ENCODE data around the gene LRCH1. TPM values are rescaled to one million over a fixed set of nuclear protein-coding genes. Genes with fewer than 3 reads are reported as not detected.
A peak's percentile ranks its signal among the peaks of the same experiment; 100 is the strongest.

The LRCH1 gene
- polyA plus RNA-seq, 5 donors = 20.3 to 30.2 (median 28.7) TPM

DNA sequence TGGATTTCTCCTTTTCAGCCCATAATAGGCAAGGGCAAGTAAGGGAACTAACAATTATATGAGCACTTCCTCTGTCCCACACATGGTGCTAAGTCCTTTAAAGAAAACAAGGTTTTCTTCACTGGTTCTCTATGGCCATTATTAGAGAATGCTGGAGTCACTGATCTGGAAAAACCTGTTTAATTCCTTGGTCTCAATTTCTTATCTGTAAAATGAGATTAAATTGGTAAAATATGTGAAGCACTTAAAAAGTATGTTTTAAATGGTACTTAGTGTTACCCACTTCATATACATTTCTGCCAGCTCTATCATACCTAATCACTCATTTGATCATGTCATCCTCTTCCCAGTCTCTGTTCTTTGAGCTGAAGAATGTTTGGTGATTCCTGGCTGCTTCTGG lies 39.4 kb downstream of the LRCH1 start:
- peak in 1 of 2 donors; percentile 36 for DNase-seq

DNA sequence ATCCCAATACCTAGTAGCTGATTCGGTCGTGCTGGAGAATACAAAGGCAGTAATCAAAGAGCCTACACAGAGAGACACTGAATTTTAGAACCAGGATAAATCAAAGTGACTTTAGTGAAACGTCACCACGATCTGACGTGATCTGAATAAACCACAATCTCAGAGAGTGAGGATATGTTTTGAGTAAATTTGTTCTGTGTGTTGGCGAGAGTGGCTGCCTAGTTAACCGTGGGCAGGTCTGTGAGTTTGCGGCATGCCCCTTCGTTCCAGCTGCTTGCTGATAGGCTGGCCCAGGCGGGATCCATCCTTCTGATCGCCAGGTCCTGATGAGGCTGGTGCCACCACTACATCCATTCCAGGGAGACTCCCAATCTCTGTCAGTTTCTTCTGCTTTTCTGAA lies 40.4 kb downstream of the LRCH1 start:
- DNase-seq = no peak

DNA sequence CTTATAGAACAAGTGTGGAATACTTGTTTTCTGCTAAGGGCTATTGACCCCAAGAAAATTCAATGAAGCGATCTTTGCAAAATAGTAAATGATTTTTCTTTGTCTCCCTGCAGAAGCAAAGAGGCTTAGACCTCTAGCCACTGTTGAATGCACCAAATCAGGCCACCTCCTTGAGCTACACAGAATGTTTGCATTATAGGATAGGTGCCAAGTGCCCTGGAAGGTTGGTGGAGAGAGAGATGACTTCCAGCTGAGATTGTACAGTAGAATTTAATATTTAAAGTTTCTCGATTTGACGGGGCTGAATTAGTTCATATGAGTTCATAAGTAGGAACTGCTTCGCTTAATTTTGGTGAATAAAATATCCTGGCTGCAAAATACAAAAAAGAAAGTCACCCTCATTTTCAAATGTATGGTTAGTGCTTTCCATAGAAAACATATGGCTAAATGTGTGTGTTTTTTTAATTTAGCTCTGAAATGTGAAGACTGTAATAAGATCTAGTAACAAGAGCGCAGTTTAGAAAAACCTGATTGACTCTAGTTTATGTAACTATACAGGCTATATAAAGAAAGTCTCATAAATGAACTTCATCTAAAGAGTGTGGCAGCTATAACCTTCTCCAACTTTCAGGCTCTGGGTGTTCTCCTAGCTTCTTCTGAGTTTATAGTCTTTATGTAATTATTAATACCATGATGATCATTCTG lies 41.6 kb downstream of the LRCH1 start:
- DNase-seq = no peak

DNA sequence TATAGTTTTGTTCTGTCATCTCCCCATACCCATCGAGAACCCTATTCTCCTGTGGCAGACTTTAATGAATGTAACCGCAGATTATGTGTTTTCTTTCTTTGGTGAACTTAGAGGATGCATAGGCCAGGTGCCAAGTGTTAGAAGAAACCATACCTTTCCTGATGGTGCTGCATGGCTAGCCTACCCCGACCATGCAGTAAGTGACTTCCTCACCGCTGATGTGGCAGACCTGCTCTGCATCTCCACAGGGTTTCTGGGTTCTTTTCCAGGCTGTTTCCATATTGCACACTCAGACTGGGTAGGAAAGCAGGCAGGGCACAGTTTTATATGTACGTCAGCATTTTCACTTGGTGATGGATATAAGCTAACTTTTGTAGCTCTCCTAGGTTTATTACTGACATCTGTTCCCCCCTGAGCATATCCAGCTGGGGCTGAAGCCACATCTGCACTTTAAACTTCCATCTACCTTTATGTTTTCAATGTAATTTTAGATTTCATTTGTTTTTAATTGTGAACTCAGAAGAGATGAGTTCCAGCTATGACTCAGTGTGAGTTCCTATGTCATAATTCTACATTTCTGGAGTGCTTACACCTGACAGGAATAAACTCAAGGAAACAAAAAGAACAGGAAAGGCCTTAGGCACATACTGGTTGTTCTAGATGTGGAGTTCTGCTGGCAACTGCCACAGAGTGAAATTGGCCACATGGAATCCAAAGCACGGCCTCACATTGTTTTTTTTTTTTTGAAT lies 42.3 kb downstream of the LRCH1 start:
- no peak for DNase-seq

DNA sequence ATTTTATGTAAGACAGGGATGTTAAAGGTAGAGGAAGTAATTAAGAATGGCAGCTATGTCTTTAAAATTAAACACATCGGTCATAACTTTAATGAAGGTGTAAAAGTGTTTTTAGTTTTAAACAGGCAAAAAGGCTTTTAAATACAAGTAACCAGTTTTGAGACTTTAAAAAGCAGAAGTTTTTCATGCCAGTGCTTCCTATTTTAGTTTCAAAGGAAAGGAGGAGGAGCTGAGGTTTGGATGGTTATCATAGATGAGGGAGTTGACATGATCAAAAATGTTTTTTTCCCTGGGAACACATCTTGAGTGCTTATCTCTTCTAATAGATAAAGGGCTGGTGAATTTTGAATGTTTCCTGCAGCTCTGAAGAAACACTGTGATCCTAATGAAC lies 42.9 kb downstream of the LRCH1 start:
- no peak for DNase-seq

DNA sequence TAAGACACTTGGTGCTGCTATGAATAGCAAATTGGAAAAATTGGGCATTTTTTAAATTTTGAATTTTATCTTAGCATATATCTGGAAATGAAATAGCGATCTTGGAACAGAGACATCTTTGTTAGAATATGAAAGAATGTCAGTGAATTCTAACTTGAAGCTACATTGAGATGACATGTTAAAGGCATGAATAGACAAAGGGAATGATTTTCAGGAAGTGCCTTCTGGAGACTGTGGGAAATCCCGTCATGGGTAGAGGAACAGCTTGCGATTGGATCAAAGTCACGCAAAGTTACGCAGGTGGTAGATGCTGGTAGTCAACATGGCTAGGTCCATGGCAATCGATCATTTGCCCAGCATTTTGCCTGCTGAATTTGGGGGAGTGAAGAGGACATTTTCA lies 43.5 kb downstream of the LRCH1 start:
- DNase-seq = no peak

DNA sequence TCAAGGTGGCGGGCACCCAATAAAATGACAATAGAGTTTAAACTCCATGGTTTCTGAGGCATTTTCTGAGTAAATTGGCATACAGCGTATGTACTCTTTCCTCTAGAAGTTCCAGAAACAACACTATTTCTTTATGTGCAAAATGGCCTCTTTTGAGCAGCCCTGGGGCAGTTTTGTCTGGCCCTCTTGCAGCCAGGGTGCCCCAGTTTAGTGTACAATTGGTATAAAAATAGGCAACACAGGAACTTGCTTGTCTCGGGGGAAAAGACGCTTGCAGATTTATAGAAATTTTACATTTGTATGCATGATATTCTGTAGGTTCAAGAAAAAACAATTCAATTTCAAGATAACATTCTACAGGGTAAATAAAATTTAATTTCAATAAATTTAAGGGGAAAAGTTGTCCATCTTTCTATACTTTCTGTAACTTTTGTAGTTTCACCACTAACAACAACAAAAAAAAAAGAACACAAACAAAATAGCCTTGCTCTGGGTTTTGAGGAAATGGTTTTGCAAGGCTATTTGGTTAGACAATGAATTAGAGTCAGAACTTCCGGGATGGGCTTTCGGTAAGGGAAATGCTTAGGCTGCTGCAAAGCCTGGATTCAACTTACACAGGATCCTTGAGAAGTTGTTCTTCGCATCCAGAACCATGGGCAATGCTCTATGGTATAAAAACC lies 45.3 kb downstream of the LRCH1 start:
- no peak for DNase-seq

DNA sequence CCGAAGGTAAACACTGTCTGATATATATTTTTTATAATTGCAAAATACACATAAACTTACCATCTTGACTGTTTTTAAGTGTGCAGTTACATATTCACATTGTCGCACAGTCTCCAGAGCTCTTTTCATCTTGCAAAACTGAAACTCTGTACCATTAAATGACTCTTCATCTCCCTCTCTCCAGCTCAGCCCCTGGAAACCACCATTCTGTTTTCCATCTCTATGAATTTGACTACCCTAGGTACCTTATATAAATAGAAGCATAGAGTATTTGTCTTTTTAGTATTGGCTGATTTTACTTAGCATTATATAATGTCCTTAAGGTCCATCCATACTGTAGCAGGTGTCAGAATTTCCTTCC lies 45.8 kb downstream of the LRCH1 start:
- no peak for DNase-seq

DNA sequence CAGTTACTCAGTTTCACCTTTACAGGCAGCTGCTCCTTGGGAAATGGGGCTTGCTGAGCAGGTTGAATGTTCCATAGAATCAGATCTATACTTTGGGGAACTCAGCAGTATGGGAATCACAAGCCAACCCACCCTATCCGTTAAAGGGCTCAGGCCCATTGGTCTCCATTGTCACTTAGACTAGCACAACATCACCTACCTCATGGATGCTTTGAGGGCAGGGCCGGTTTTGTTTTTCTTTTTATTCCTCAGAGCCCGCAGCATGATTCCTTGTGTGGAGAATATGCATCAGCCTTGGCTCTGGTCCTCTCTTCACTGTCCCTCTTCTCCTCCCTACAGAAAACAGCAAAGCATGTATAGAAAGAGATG lies 48.0 kb downstream of the LRCH1 start:
- no peak for DNase-seq

DNA sequence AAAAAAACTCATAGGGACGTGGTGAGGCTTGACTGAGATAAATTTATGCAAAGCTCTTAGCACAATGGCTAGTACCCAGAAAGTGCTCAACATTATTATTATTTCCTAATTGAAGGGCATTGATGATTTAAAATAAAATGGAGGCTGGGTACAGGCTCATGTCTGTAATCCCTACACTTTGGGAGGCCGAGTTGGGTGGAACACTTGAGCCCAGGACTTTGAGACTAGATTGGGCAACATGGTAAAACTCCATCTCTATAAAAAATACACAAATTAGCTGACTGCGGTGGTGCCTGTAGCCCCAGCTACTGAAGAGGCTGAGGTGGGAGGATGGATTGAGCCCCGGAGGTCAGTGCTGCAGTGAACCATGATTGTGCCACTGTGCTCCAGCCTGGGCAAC lies 49.6 kb downstream of the LRCH1 start:
- DNase-seq = no peak

DNA sequence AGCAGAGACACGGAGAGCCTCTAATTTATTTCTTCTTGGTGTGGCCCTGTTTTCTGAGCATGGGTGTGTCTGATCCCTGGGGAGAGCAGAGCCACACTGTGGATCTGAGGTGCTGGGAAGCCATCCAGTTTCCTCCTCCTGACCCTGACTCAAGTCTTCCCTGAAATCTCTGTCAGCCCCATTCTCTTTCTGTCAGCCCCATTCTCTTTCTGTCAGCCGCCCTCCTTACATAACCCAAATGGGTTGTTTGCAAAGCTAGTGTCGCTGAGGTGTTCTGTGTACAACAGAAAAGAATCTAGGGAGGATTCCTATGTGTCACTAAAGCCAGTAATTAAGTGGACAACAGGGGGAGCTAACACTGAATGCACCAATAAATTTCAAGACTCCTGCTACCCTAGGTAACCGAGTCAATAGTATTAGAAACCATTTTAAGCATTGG lies 50.2 kb downstream of the LRCH1 start:
- DNase-seq = no peak

DNA sequence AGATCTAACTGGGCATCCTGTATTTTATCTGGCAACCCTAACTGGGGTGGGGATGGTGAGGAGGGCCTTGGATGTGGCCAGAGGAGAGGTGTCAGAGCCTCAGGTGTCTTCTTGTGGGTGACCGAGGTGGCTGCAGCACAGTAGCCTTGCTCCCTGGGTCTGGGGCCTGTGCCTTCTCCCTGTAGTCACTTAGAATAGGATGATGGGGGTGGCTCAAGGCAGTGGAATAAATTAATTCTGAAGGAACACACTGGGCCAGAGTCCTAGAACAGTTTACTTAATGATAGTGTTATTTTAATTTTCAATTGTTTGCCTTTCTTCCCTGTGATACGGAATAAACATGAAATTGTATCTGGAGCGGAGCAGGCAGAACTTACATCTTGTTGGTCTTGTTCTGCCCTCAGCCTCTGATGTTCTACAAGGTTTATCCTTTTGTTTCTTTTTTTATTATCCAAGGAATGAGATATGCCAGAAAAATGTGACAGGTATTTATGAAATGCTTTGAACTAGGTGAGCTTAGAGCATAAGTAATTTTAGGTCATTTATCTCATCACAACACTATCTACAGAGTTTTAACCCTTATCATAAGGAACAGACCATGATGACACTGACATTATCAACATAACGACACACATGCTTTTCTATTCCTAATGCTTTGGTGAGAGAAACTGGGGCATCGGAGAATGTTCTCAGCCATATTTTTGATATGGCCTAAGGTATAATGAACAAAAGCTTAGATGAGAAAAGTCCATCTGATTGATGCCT lies 51.4 kb downstream of the LRCH1 start:
- DNase-seq = no peak

DNA sequence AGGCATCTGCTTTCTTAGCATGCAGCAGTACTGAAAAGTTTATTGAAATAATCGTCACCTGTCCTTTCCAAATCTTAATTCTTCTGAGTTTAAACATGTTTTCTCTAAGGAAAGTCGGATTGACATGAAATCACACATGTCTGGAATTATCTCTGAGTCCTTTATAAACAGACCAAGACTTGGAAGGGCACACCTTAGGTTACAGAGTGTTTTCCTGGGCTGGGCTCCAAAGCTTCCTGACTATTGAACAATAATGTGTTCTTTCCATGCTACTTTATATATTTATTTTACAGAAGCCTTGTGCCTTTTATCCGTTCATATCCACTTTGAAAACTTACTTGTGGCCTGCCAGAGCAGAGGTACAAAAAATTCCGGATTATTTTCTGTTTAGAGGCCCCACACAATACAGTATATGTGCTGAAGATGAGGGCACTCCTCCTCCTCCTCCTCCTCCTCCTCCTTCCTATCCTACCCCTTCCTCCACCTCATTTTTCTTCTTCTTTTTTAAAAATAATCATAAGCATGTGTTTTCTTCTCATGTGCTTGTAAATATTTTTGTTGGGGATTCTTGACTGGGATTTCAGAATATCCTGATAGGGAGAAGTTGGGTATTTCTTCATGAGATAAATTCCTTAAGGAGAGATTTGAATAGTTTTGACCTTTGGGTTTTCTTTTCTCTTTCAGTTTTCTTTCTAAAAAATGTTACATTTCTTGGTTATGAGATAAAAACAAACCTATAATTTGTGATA lies 52.3 kb downstream of the LRCH1 start:
- DNase-seq = no peak

DNA sequence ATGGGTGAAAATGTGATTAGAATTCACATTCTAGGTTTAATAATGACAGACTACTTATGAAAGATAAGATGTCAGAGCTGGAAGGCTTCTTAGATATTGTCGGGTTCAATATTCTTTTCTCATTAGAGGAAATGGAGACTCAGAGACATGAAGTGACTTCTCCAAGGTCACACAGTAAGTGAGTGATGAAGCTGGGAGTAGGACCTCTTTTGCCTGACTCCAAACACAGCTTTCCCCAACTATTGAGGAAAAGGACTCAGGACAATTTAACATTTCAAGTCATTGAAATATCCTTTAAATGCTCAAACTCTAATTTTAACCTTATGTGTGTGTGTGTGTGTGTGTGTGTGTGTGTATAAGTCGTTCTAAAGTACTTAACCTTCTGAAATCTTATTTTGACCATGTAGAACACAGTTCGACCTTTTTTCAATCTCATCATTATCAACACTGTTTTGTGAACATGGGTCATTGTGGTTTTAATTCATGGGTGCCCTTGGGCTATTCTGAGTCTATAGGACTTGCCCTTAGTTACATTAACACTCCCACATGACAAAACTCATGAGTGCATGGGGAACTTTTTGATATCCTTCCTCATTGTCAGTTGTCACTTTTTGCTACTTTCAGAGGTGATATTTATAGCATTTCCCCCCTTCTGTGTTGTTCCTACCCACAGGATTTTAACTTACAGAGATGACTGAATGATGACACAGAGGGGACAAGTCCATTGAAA lies 53.0 kb downstream of the LRCH1 start:
- DNase-seq = no peak

DNA sequence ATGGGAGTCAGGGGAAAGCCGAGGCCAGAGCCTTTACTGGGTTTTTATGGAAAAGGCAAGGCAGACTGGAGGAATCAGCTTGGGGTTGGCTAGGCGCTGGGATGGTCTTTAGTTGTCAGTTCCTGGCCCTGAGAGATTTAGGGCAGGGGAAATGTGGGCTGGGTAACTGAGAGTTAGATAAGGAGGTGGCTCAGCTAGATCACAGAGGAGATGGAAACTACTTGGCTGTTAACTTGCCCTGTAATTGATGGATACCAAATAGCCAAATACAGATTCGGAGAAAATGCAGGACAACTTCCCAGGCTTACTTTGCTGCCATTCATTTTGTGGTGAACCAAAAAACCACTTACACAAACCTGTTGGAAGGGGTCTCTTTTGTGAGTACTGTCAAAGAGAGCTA lies 54.0 kb downstream of the LRCH1 start:
- DNase-seq = no peak

DNA sequence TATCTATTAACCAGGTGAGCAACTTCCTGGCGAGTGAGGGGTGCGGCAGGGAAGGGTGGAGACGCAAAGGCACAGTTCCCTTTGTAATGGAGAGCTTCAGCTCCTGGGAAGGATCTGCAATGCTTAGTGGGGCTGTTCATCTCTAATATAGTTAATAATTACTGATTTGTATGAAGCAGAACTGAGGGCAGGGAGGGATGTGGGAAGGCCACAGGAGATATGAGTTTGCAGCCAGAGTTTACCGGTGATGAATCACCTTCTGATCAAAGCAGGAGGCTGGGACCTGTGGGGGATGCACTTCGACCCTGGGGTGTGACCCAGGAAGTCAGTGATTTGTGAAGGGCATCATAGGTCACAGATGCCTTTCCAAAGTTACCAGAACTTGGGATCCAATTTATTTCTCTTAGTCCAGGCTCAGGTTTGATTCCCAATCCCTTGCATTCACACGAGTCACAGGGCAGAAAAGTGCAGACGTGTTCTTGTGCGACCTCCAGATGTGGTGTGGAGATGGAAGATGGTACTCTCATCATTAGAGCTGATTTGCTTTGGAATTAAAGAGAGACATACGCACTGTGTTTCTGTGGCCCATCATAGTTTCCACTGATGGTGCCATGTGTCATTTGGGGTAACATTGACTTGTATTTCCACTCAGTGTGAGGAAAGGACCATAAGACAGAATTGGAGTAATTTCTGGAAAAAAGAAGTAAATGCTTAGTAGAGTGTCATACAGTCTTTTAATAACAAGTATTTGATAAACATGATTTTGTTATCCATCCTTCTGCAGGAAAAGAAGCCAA lies 55.0 kb downstream of the LRCH1 start:
- no peak for DNase-seq

DNA sequence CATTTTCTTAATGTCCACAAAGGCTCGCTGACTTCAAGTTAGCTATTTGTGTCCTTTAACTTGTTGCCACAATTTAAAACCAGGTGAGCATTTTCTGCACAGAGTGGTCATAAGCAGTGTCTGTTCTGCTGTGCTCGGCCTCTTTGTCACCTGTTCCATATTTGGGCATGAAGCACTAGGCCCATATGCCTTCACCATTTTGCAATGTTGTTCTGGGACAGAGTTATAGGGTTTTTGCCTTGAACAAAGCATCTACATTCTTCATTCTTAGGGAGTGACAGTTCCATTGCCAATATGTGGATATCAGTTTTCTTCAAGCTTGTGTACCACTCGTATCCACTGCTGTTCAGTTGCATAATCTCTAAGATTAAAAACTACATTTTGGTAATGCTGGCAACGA lies 56.1 kb downstream of the LRCH1 start:
- DNase-seq = no peak

DNA sequence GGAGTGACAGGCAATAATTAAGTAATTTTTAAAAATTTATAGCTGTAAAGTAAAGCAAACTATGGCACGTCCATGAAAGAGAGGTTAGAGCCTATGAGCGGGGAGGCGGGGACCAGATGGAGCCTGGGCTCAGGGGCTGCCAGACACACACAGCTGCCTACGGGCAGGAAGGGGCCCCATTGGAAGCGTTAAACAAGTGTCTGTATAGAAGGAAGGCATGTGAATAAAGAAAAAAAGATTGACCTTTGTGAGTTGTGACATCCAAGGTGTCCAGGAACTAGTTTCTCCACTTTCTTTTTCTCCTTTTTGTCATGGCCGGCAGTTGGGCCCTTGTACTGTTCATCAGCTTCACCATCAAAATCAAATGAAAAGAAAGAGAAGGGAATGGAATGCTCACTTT lies 56.8 kb downstream of the LRCH1 start:
- no peak for DNase-seq

DNA sequence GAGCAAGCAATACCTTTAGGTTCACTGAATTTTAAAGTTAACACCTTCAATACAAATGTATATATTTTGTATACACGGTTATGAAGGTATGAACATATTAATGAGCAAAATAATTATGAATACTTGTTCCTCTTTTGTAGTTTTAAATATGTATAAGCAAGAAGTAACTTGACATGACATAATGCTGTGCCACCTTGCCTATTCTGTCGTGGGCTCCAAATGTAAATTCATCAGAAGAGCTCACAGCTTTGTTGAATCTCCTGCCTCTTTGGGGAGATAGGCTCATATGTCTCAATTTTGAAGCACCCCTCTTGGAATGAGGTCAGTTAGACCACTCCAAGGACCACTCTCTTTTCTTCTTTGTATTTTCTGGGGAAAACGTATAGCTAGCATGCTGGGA lies 59.3 kb downstream of the LRCH1 start:
- no peak for DNase-seq

DNA sequence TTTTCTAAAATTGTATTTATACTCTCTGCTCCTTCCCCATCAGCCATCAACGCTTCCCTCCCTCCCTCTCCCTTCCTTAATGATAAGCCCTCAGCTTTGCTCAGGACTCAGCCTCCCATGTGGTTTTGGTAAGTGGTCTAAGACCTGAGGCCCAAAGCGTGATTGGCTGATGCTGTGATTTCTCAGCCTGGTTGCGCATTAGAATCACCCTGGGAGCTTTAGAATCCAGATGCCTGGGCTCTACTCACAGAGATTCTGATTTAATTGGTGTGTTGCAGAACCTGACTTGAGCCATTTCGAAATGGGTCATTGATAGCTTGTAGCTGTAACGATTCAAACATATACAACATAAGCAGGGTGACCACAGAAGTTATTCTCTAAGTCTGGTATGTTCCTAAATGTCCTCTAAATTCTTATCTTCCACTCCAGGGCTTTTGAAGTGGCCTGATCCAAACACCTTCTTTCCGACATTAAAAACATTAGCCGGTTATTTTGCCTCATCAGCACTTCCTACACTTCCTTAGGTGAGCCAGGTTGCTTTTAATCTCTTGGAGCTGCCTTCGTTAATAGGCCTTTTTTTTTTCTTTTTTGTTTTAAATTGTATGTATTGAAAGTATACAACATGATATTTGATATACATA lies 60.6 kb downstream of the LRCH1 start:
- no peak for DNase-seq

Measured in right lung (tissue), 5 donors.